Right lobe of liver (tissue), 6 donors: ENCODE results near the gene CACNG8. TPM values are rescaled to one million over a fixed set of nuclear protein-coding genes. Genes with fewer than 3 reads are reported as not detected.
"Not testable (repeated sequence)": the region's sequence is repeated elsewhere in the genome, so short reads cannot be mapped to it uniquely, and the experiment has no call there.

Experiments used
- ATAC-seq, 4 donors: fragments of 200-7000 bp; cut with Tn5 transposase; one replicate each; pipeline ENCODE4 v1.9.1; 2020; ENCODE audit warnings: mild to moderate bottlenecking in 4 of 4, moderate library complexity in 4 of 4
- DNase-seq, 3 donors: peaks; one replicate each; pipeline ENCODE4 v3.0.0-alpha.2; 2020
- H3K27ac ChIP-seq, 3 donors: fragments of 200-600 bp; one replicate each; pipeline ENCODE4 v1.8.0; 2022
- H3K27me3 ChIP-seq, 2 donors: fragments of 200-600 bp; one replicate each; pipeline ENCODE4 v1.8.0; 2022
- H3K36me3 ChIP-seq, 4 donors: fragments of 200-600 bp; sonication (generic) in 1 of 4; one replicate each; pipeline versions ENCODE4 v1.5.1 to v1.8.0; 2017 to 2022; ENCODE audit warnings: control low read depth in 1 of 4
- H3K4me1 ChIP-seq, 4 donors: fragments of 200-600 bp; sonication (generic) in 1 of 4; one replicate each; pipeline versions ENCODE4 v1.5.1 to v1.8.0; 2017 to 2022; ENCODE audit warnings: control low read depth in 1 of 4
- H3K4me3 ChIP-seq, 3 donors: fragments of 200-600 bp; one replicate each; pipeline ENCODE4 v1.8.0; 2022
- H3K9me3 ChIP-seq, 4 donors: fragments of 200-600 bp; sonication (generic) in 1 of 4; one replicate each; pipeline versions ENCODE4 v1.5.1 to v1.8.0; 2017 to 2022; ENCODE audit warnings: control low read depth in 1 of 4
- POLR2A ChIP-seq: fragments of 450-650 bp; IDR thresholded peaks from one replicate; pipeline ENCODE4 v1.6.1; 2017; ENCODE audit warnings: antibody characterized with exemption, mild to moderate bottlenecking
- WGBS: methylation state at CpG from one replicate; pipeline ENCODE4 v1.1.6; 2018; ENCODE audit warnings: low coverage, low lambda C conversion rate; ENCODE audit not compliant: insufficient coverage; ENCODE audit errors: missing lambda C conversion rate; 5-methylcytosine and 5-hydroxymethylcytosine counted together
- intact Hi-C, 2 donors: fragments of 100-400 bp; cut with DNase I; formaldehyde crosslinking; loops; one replicate each; pipeline versions ENCODE4 v1.11.2 to v1.14.1; 2022
- total RNA-seq, 6 experiments: library from RNA; depleted of rRNA in 2 of 6; stranded (reverse); fragments of >200 nt in 2 of 6; fragmentation: NEBNext Ultra II Directional in 3 of 6; extraction: Animal tissue kit (Norgen Biotek cat#: 25700) in 3 of 6; gene quantifications; one replicate each; pipeline versions ENCODE4 v1.1.0 to v1.2.4, GENCODE V29; 2016 to 2023
- TF ChIP-seq, protein P1 (sequence below), 4 donors: fragments of 200-600 bp in 3 of 4; fragments of 450-650 bp in 1 of 4; IDR thresholded peaks; one replicate each; pipeline versions ENCODE4 v1.5.1 to v1.8.0; 2016 to 2022; ENCODE audit warnings: antibody characterized with exemption in 4 of 4, mild to moderate bottlenecking in 2 of 4
- donor health status: DM: no; HTN: yes; CAD: no.
- donor health status: DM: no; HTN: no; CAD: no.
- donor health status: DM: no; HTN: no; CAD: no.
- donor health status: DM: no; HTN: yes; CAD: no.
- donor health status: DM: no; HTN: yes; CAD: no.

The CACNG8 gene
- total RNA-seq, 6 experiments from 2014 or later = 0.02 TPM; not detected in 5

GRCh38 chr19:53944933-53945332 is 17.8 kb upstream of the CACNG8 start:
- H3K9me3 ChIP-seq = no peaks in the 10 kb centered on the region
- H3K4me3 ChIP-seq = no peak overlapping the region
- H3K27me3 ChIP-seq = peaks cover 0 to 5% of the 10 kb centered on the region in 2 donors
- WGBS = 56% methylated on average over 2 of the region's 4 CpGs
- TF ChIP-seq, protein P1, sequence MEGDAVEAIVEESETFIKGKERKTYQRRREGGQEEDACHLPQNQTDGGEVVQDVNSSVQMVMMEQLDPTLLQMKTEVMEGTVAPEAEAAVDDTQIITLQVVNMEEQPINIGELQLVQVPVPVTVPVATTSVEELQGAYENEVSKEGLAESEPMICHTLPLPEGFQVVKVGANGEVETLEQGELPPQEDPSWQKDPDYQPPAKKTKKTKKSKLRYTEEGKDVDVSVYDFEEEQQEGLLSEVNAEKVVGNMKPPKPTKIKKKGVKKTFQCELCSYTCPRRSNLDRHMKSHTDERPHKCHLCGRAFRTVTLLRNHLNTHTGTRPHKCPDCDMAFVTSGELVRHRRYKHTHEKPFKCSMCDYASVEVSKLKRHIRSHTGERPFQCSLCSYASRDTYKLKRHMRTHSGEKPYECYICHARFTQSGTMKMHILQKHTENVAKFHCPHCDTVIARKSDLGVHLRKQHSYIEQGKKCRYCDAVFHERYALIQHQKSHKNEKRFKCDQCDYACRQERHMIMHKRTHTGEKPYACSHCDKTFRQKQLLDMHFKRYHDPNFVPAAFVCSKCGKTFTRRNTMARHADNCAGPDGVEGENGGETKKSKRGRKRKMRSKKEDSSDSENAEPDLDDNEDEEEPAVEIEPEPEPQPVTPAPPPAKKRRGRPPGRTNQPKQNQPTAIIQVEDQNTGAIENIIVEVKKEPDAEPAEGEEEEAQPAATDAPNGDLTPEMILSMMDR (IDR thresholded peaks at IDR 0.05) = no peak
- no peak for TF ChIP-seq POLR2A
- H3K27ac ChIP-seq = no peak overlapping the region
- intact Hi-C loops = no loop called here
- no peaks in the 10 kb centered on the region for H3K4me1 ChIP-seq
- DNase-seq (no peak), ATAC-seq (no peak)
- H3K36me3 ChIP-seq = no peaks in the 10 kb centered on the region

DNA sequence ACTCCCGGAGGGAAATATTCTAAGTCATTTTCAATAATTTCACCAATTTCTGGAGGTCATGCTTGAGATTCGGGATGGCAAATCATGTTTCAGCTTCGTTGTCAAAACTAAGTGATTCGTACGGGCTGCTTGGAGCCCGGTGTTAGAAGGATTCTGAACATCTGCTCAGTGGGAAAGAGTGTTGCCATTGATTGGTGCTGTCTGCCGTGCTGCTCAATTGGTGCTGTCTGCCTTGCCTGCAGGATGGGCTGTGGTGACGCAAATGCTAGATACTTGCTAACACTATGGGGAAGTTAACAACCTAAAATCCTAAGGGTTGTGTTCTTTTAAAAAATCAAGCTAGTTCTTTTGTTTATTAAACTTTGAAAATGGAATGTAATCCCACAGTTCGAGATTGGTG is 17.3 kb upstream of the CACNG8 start:
- peaks cover 0 to 5% of the 10 kb centered on the region in 2 donors for H3K27me3 ChIP-seq

DNA sequence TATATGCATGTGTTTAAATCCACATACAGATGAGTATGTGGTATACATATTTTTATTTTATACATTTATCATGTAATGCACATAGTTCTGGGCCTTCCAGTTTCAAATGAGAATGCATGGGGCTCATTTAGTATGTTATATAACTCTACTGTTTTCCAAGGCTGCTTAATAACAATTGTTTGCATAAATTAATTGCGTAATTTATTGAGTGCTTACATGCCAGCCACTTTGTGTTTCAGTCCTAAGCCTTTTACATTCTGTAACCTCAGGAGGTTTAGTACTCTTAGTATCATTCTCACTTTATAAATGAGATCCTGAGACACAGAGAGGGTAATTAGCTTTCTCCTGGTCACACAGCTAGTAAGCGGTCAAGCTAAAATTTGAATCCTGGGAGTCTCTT is 16.7 kb upstream of the CACNG8 start:
- intact Hi-C loops = no loop called here
- no peak for TF ChIP-seq POLR2A
- TF ChIP-seq, protein P1 (IDR thresholded peaks at IDR 0.05) = no peak
- no peak for ATAC-seq
- Histone ChIP-seq H3K27me3 (peaks cover 0 to 5% of the 10 kb centered on the region in 2 donors), H3K27ac (no peak overlapping the region), H3K9me3 (no peaks in the 10 kb centered on the region), H3K4me3 (no peak overlapping the region), H3K36me3 (no peaks in the 10 kb centered on the region), H3K4me1 (no peaks in the 10 kb centered on the region)
- no peak for DNase-seq
- WGBS = 92% methylated on average over 2 of the region's 2 CpGs

More for the DNA sequence above, 17.3 kb upstream of the CACNG8 start:
- TF ChIP-seq POLR2A = no peak
- TF ChIP-seq, protein P1 (IDR thresholded peaks at IDR 0.05) = no peak
- intact Hi-C loops = no loop called here
- no peak for DNase-seq
- no peak for ATAC-seq
- no peak overlapping the region for H3K27ac ChIP-seq
- H3K4me3 ChIP-seq = no peak overlapping the region
- H3K36me3 ChIP-seq = no peaks in the 10 kb centered on the region
- H3K9me3 ChIP-seq = no peaks in the 10 kb centered on the region
- WGBS = 32% methylated on average over 8 of the region's 9 CpGs
- no peaks in the 10 kb centered on the region for H3K4me1 ChIP-seq

DNA sequence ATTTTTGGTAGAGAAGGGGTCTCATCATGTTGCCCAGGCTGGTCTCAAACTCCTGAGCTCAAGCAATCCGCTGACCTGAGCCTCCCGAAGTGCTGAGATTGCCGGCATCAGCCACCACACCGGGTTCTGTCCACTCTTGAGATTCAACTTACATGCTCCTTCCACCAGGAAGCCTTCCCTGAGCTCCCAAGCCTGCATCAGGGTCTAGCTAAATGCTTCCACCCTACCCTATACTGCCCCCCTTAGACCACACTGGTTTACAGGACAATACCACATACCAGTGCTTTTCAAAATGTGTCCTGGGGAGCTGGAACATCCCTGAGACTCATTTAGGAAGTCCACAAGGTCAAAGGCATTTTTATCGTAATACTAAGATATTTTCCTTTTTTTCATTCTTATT is 15.1 kb upstream of the CACNG8 start:
- H3K9me3 ChIP-seq = no peaks in the 10 kb centered on the region
- no peak for DNase-seq
- intact Hi-C loops = no loop called here
- TF ChIP-seq POLR2A = no peak
- TF ChIP-seq, protein P1 (IDR thresholded peaks at IDR 0.05) = no peak
- WGBS = 58% methylated on average over 5 of the region's 5 CpGs
- ATAC-seq = no peak
- no peaks in the 10 kb centered on the region for H3K36me3 ChIP-seq
- no peaks in the 10 kb centered on the region for H3K4me1 ChIP-seq
- H3K27ac ChIP-seq = no peak overlapping the region
- H3K4me3 ChIP-seq = no peak overlapping the region
- H3K27me3 ChIP-seq = peaks cover 0 to 2% of the 10 kb centered on the region in 2 donors

- H3K36me3 ChIP-seq, H3K27ac ChIP-seq, DNase-seq, H3K4me3 ChIP-seq, intact Hi-C loops, ATAC-seq, H3K9me3 ChIP-seq, H3K4me1 ChIP-seq, H3K27me3 ChIP-seq: not testable (repeated sequence)
- 62% methylated on average over 5 of the region's 5 CpGs for WGBS
These were observed 14.1 kb upstream of the CACNG8 start for GRCh38 chr19:53948611-53949010.
